GM12878 (cell line): Measurements from ENCODE around the gene NRXN3.

Experiments used
- FOXM1 ChIP-seq: IDR thresholded peaks from 2 replicates; pipeline ENCODE4 v1.6.1; 2012; ENCODE audit warnings: low read depth, mild to moderate bottlenecking, inconsistent platforms, low read length, moderate library complexity
- HDAC2 ChIP-seq: fragments of 200-600 bp; sonication (generic); IDR thresholded peaks from 2 replicates; pipeline ENCODE4 v1.6.1; 2017
- POLR2A ChIP-seq: IDR thresholded peaks from 2 replicates; pipeline ENCODE4 v1.6.1; 2011; ENCODE audit warnings: low read depth, mild to moderate bottlenecking, low read length
- TARDBP ChIP-seq: IDR thresholded peaks from 2 replicates; pipeline ENCODE4 v1.6.1; 2016; ENCODE audit warnings: borderline replicate concordance

- no peak for TF ChIP-seq HDAC2
- no peak for TF ChIP-seq FOXM1
- TF ChIP-seq TARDBP = no peak
- TF ChIP-seq POLR2A = no peak
These were observed 171.7 kb downstream of the NRXN3 start for GRCh38 chr14:78341827-78342389.
